Activated T-cell treated with anti-CD3 and anti-CD28 coated beads, Interleukin-2, amount 50 U/mL, for 24 hours (primary cell): Measurements from ENCODE around the gene MRPL42.
"Not testable (repeated sequence)": the region's sequence is repeated elsewhere in the genome, so short reads cannot be mapped to it uniquely, and the experiment has no call there.

Experiments used
- DNase-seq: peaks from one replicate; pipeline ENCODE4 v3.0.0-alpha.2; 2020
- H3K27ac Mint-ChIP-seq: 2 replicates; pipeline ENCODE4 v1.8.0; 2020; ENCODE audit warnings: mild to moderate bottlenecking, mixed read lengths
- H3K27me3 Mint-ChIP-seq: 2 replicates; pipeline ENCODE4 v1.8.0; 2020; ENCODE audit warnings: mixed read lengths
- H3K36me3 Mint-ChIP-seq: 2 replicates; pipeline ENCODE4 v1.8.0; 2020; ENCODE audit warnings: low read depth, mixed read lengths
- H3K4me1 Mint-ChIP-seq: 2 replicates; pipeline ENCODE4 v1.8.0; 2020; ENCODE audit warnings: low read depth, mixed read lengths
- H3K4me3 Mint-ChIP-seq: 2 replicates; pipeline ENCODE4 v1.8.0; 2020; ENCODE audit warnings: mild to moderate bottlenecking, moderate library complexity, mixed read lengths
- H3K9me3 Mint-ChIP-seq: 2 replicates; pipeline ENCODE4 v1.8.0; 2020; ENCODE audit warnings: mixed read lengths

Gene MRPL42

DNA sequence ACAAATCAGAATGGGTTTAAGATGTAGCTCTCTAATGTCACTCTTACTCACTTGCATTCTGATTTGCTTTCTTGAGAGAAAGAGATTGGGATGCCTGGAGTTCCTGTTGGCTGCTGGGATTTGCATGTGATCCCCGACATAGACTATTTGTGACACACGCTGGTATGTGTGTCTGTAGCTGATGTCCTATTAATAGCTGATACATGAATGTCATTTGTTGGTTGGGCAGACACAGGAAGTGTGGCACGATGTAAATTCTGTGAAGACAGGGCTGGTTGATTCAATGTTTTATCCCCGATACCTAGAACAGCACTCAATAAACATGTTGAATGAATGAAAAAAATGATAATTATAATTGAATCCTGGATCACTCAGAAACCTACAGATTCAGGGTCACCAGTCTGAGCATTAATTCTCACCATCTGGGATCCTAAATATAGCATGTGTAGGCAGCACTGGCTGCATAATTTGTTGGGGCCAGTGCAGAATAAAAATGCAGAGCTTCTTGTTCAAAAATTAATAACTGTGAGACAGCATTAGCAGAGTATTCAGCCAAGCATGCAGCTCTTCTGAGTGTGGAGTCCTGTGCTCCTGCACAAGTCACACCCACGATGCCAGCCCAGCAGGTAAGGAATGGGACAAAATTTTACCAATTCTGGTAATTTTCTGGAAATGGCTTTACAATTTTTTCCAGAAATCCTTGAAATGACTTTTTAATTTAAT, 69.6 kb downstream of the MRPL42 start:
- Mint-ChIP-seq H3K4me1 (peaks cover 5% of the 10 kb centered on the region), H3K9me3 (no peaks in the 10 kb centered on the region), H3K27me3 (no peaks in the 10 kb centered on the region), H3K27ac (no peak overlapping the region), H3K4me3 (no peak overlapping the region), H3K36me3 (no peaks in the 10 kb centered on the region)
- no peak for DNase-seq

- Mint-ChIP-seq H3K36me3 (no peaks in the 10 kb centered on the region), H3K27ac (no peak overlapping the region)
Observed at GRCh38 chr12:93537769-93538168, 70.5 kb downstream of the MRPL42 start.

DNA sequence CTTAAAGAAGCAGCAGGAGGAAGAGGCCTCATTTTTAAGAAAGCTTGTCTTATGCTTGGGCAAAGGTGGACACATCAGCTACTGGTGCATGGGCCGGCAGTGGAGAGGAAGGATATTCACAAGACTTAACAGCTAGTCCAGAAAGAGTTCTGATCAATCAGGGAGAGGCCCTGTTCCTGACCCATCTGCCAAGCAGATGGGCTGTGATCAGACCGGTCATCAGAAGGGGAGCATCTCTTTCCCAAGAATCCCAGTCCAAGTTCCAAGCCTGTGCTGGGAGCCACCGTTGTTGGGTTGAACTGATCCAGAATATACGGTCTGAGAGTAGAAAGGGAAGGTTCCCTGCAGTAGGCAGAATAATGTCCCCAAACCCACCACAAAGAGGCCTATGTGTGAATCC, 72.5 kb downstream of the MRPL42 start:
- H3K36me3 Mint-ChIP-seq, result peaks cover 2% of the 10 kb centered on the region
- H3K27me3 Mint-ChIP-seq, result no peaks in the 10 kb centered on the region
- no peak overlapping the region for H3K27ac Mint-ChIP-seq
- H3K9me3 Mint-ChIP-seq, result no peaks in the 10 kb centered on the region
- no peak overlapping the region for H3K4me3 Mint-ChIP-seq
- peaks cover 8% of the 10 kb centered on the region for H3K4me1 Mint-ChIP-seq
- DNase-seq, result no peak

More at GRCh38 chr12:93537769-93538168, 70.5 kb downstream of the MRPL42 start:
- no peak for DNase-seq
- peaks cover 8% of the 10 kb centered on the region for H3K4me1 Mint-ChIP-seq
- no peaks in the 10 kb centered on the region for H3K9me3 Mint-ChIP-seq
- H3K27me3 Mint-ChIP-seq, result no peaks in the 10 kb centered on the region
- H3K4me3 Mint-ChIP-seq, result no peak overlapping the region

DNA sequence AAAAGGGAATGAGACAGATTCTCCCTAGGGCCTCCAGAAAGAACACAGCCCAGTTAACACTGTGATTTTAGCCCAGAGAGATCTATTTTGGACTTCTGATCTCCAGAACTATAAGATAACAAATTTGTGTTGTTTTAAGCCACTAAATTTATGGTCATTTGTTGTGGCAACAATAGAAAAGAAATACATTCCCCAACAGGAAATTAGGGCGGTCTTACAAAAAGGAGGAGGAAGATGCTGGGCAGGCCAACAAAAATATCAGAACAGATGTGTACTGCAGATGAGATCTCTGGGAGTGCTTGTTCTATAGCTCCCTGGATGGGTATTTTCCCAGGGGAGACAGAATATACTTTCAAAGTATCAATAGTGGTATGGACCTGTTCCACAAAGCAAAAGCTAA, 73.2 kb downstream of the MRPL42 start:
- H3K4me3 Mint-ChIP-seq, result no peak overlapping the region
- H3K9me3 Mint-ChIP-seq, result no peaks in the 10 kb centered on the region
- no peak overlapping the region for H3K27ac Mint-ChIP-seq
- DNase-seq, result no peak
- H3K4me1 Mint-ChIP-seq, result peaks cover 8% of the 10 kb centered on the region
- peaks cover 3% of the 10 kb centered on the region for H3K36me3 Mint-ChIP-seq
- H3K27me3 Mint-ChIP-seq, result no peaks in the 10 kb centered on the region

DNA sequence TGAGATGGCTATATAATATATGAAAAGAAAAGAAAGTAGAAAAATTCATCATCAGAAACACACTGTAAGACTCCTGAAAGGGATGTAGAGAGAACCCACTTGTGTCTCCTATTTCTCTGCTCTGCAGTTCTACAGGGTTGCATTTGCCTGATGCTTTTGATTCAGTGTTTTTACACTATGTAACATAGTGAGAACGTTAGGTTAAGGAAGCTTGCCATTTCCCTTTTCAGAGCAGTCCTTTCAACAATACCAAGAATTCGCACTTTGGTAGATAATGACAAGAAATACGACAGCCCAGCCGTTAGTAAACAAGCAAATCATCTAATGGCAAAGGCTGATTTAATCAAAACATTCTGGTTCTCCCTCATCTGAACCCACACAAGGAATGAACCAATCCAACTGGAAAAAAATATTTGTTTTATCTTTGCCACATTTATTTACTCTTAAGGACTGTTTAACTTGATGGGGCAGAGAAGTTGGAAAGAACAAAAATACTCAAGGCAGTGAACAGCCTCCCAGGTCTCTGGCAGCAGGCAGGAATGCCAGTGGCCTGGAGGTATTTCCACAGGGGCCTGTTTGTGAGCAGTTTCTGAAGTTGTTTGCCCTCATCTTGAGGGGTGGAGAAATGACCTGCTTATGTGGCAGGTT, 74.4 kb downstream of the MRPL42 start:
- H3K4me1 Mint-ChIP-seq, result peaks cover 7% of the 10 kb centered on the region
- no peak for DNase-seq
- H3K27me3 Mint-ChIP-seq, result no peaks in the 10 kb centered on the region
- no peaks in the 10 kb centered on the region for H3K9me3 Mint-ChIP-seq
- H3K27ac Mint-ChIP-seq, result no peak overlapping the region
- H3K4me3 Mint-ChIP-seq, result no peak overlapping the region
- peaks cover 3% of the 10 kb centered on the region for H3K36me3 Mint-ChIP-seq

DNA sequence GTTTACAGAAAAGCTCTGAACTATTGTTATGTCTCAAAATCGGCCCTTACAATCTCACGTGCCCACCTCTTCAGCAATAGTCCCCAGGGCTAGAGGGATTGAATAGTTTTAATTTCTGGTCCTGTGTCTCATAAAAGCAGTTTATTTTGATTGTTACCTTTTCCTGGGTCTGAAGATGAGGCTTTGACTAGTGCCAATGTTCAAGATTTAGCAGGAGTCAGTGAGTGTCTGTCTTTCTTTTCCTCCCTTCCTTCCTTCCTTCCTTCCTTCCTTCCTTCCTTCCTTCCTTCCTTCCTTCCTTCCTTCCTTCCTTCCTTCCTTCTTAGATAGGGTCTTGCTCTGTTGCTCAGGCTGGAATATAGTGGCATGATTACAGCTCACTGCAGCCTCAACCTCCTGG, 80.5 kb downstream of the MRPL42 start:
- DNase-seq, result no peak
- H3K9me3 Mint-ChIP-seq, result no peaks in the 10 kb centered on the region
- H3K36me3 Mint-ChIP-seq, result peaks cover 3% of the 10 kb centered on the region
- no peak overlapping the region for H3K27ac Mint-ChIP-seq
- H3K27me3 Mint-ChIP-seq, result no peaks in the 10 kb centered on the region
- no peaks in the 10 kb centered on the region for H3K4me1 Mint-ChIP-seq
- no peak overlapping the region for H3K4me3 Mint-ChIP-seq

DNA sequence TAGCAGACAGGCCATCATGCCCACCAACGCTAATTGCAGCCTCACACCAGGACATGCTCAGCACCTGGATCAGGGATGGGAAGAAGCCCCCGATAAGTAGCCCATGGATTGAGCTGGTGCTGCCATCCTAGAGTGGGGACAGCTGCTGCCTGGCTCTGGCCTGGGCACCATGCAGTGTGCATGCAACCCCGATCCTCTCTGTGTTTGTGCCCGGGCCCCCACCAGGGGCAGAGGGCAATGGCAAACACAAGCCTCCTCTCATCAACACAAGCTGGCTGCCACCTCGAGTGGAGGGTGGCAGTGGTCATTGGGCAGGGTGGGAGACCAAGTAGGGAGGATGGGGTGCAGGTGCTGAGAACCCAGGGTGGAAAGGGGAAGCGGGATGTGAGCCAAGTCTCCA, 81.9 kb downstream of the MRPL42 start:
- no peaks in the 10 kb centered on the region for H3K9me3 Mint-ChIP-seq
- no peak for DNase-seq
- peaks cover 6% of the 10 kb centered on the region for H3K4me1 Mint-ChIP-seq
- no peak overlapping the region for H3K4me3 Mint-ChIP-seq
- no peaks in the 10 kb centered on the region for H3K27me3 Mint-ChIP-seq
- H3K36me3 Mint-ChIP-seq, result peaks cover 3% of the 10 kb centered on the region
- no peak overlapping the region for H3K27ac Mint-ChIP-seq

DNA sequence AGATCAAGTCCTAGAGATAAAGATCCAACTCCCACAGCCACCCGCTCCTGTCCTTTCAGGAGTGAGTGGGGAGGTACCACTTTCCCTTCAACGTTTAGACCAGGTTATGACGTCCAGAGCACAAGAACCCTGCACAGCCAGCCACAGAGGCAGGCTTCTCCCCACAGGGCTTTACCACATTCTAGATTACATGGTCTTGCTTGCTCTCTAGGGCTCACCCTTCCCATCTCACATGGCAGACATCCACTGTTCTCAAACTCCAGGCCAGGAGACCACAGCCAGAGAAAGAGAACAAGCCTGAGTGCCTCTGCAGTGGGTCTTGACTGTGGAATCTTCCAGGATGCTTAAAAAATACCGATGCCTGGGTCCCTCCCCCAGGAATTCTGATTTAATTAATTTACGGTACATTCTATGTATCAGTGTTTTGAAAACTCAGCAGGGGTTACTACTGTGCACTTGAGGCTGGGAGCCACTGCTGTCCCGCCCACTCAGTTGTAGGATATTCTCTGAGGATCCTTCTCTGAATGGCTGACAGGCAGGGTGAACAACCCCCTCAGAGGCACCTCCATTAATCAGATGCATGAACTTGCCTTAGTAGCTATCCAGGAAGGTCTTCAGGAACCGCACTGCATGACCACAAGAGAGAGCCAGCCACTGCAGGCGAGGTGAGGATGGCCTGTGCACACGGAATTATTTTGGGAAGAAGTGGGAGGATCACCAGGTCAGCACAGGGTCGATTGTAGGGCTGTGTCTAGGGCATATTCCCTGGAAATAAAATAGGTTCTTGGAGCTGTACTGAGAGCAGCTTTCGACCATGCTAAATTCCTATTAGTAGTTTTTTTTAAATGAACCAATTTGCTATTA, 83.7 kb downstream of the MRPL42 start:
- no peaks in the 10 kb centered on the region for H3K9me3 Mint-ChIP-seq
- H3K27ac Mint-ChIP-seq, result no peak overlapping the region
- H3K4me1 Mint-ChIP-seq, result peaks cover 6% of the 10 kb centered on the region
- H3K36me3 Mint-ChIP-seq, result no peaks in the 10 kb centered on the region
- no peaks in the 10 kb centered on the region for H3K27me3 Mint-ChIP-seq
- no peak for DNase-seq
- H3K4me3 Mint-ChIP-seq, result no peak overlapping the region

GRCh38 chr12:93552427-93552826, 85.1 kb downstream of the MRPL42 start:
- Mint-ChIP-seq H3K27ac (no peak overlapping the region), H3K36me3 (no peaks in the 10 kb centered on the region), H3K9me3 (no peaks in the 10 kb centered on the region), H3K4me1 (peaks cover 6% of the 10 kb centered on the region), H3K4me3 (no peak overlapping the region), H3K27me3 (no peaks in the 10 kb centered on the region)
- DNase-seq, result no peak

GRCh38 chr12:93557879-93558278, 90.6 kb downstream of the MRPL42 start:
- not testable (repeated sequence) for H3K4me1 Mint-ChIP-seq, H3K27ac Mint-ChIP-seq, H3K27me3 Mint-ChIP-seq, H3K4me3 Mint-ChIP-seq, DNase-seq
- Mint-ChIP-seq H3K9me3 (peaks cover 16% of the 10 kb centered on the region), H3K36me3 (peaks cover 13% of the 10 kb centered on the region)

- not testable (repeated sequence) for H3K27me3 Mint-ChIP-seq, DNase-seq, H3K27ac Mint-ChIP-seq, H3K4me3 Mint-ChIP-seq, H3K4me1 Mint-ChIP-seq
- Mint-ChIP-seq H3K36me3 (peaks cover 13% of the 10 kb centered on the region), H3K9me3 (peaks cover 16% of the 10 kb centered on the region)
Observed at GRCh38 chr12:93558685-93559084, 91.4 kb downstream of the MRPL42 start.

- Mint-ChIP-seq H3K9me3 (peaks cover 6% of the 10 kb centered on the region), H3K36me3 (peaks cover 5% of the 10 kb centered on the region), H3K27me3 (peaks cover 4% of the 10 kb centered on the region), H3K27ac (no peak overlapping the region), H3K4me1 (peaks cover 3% of the 10 kb centered on the region), H3K4me3 (no peak overlapping the region)
- no peak for DNase-seq
Observed at GRCh38 chr12:93563807-93564538, 96.7 kb downstream of the MRPL42 start.

- H3K4me3 Mint-ChIP-seq, result no peak overlapping the region
- H3K27me3 Mint-ChIP-seq, result peaks cover 4% of the 10 kb centered on the region
- DNase-seq, result no peak
- peaks cover 6% of the 10 kb centered on the region for H3K4me1 Mint-ChIP-seq
- no peak overlapping the region for H3K27ac Mint-ChIP-seq
- no peaks in the 10 kb centered on the region for H3K9me3 Mint-ChIP-seq
- H3K36me3 Mint-ChIP-seq, result no peaks in the 10 kb centered on the region
Observed at GRCh38 chr12:93565760-93566159, 98.4 kb downstream of the MRPL42 start.
